ENCODE data around the gene ZNF688. TPM values are rescaled to one million over a fixed set of nuclear protein-coding genes. Genes with fewer than 3 reads are reported as not detected.

Gene ZNF688
- total RNA-seq, 1 experiment from 2014 or later = 3.6 TPM

DNA sequence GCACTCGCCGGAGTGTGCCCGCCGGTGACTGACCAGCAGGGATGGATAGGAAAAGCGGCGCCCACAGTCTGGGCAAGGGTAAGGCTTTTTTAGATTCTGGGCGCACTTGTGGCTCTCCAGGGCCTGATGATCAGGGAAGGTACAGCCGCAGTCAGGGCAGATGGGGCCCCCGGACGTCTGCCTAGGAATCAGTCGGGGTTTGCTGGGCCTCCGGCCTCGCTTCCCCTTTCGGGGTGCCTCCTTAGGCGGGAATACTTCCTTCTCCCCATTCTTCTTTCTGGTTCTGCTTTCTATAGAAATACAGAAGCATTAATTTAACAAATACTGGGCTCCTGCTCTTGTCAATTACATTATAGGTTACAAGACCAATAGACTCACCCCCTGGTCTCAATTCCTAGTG is 33.6 kb upstream of the ZNF688 start (continued):
- TF ChIP-seq FOSL1 (IDR thresholded peaks at IDR 0.05; ENCODE audit: low read depth) (no peak), ELF1 (IDR thresholded peaks at IDR 0.05; ENCODE audit: borderline replicate concordance, low read depth) (no peak)

DNA sequence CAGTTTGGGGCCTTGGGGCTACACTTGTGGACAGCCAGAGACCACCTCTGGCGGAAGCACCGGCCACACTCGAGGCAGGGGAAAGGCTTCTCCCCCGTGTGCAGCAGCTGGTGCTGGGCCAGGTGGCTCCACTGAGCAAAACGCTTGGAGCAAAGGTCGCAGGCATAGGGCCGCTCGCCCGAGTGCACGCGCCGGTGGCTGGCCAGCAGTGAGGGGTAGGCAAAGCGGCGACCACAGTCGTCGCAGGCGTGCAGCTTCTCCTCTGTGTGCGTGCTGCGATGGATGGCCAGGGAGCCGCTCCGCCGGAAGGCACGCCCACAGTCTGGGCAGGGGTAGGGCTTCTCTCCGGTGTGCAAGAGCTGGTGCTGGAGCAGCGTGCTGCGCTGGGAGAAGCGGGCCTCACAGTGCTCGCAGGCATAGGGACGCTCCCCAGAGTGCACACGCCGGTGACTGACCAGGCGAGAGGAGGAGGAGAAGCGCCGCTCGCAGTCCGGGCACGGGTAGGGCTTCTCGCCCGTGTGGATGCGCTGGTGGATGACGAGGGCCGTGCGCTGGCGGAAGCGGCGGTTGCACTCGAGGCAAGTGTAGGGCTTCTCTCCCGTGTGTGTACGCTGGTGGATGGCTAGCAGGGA is 32.9 kb upstream of the ZNF688 start:
- H3K9ac ChIP-seq (ENCODE audit: low read length) = no peak overlapping the region

More for the DNA sequence above, 32.9 kb upstream of the ZNF688 start:
- H3K9me2 ChIP-seq (ENCODE audit: insufficient read depth) = no peaks in the 10 kb centered on the region
- no peaks in the 10 kb centered on the region for H3K27me3 ChIP-seq (ENCODE audit: insufficient read depth, low read length)
- 0 out of 2 replicates have a peak, but pooled peaks have one; percentile 24 for ATAC-seq
- H3K4me3 ChIP-seq (replicated peaks in 1 of 2; ENCODE audit: low read depth in 1 of 2, low read length in 2 of 2) = no peak overlapping the region
- peaks cover 11% of the 10 kb centered on the region for H3K79me2 ChIP-seq (ENCODE audit: insufficient read depth, low read length)
- intact Hi-C loops (cut with micrococcal nuclease) = no loop called here
- no peaks in the 10 kb centered on the region for H3K9me3 ChIP-seq (ENCODE audit: control insufficient read depth in 1 of 2, insufficient read depth in 1 of 2, low read depth in 1 of 2, low read length in 2 of 2)
- no TSS peak for BruUV-seq (replicated peaks)
- H3K4me2 ChIP-seq (ENCODE audit: low read length) = no peak overlapping the region
- no peak overlapping the region for H3K27ac ChIP-seq (ENCODE audit: low read depth, low read length)
- H3K36me3 ChIP-seq (ENCODE audit: control insufficient read depth in 1 of 2, insufficient read depth in 2 of 2, low read length in 2 of 2) = peaks cover 12 to 14% of the 10 kb centered on the region in 2 experiments; a peak in 3 of 4 replicates
- H3K4me1 ChIP-seq (ENCODE audit: control insufficient read depth in 1 of 2, insufficient read depth in 2 of 2, low read length in 2 of 2) = peaks cover 6 to 8% of the 10 kb centered on the region in 2 experiments; a peak in 2 of 4 replicates
- H4K20me1 ChIP-seq (ENCODE audit: insufficient read depth) = no peaks in the 10 kb centered on the region
- DNase-seq (ENCODE audit: low read depth, low spot score) = no peak
- no peak overlapping the region for H2AFZ ChIP-seq (ENCODE audit: low read depth, low read length, poor library complexity, severe bottlenecking)
- ChIA-PET CTCF (no interaction called here), RAD21 (ENCODE audit: low non-redundant PET in 1 of 2, low total read pairs in 2 of 2, uncharacterized antibody in 2 of 2, unreplicated experiment in 2 of 2) (no interaction called here), POLR2A (no interaction called here)
- TF ChIP-seq, protein P1, sequence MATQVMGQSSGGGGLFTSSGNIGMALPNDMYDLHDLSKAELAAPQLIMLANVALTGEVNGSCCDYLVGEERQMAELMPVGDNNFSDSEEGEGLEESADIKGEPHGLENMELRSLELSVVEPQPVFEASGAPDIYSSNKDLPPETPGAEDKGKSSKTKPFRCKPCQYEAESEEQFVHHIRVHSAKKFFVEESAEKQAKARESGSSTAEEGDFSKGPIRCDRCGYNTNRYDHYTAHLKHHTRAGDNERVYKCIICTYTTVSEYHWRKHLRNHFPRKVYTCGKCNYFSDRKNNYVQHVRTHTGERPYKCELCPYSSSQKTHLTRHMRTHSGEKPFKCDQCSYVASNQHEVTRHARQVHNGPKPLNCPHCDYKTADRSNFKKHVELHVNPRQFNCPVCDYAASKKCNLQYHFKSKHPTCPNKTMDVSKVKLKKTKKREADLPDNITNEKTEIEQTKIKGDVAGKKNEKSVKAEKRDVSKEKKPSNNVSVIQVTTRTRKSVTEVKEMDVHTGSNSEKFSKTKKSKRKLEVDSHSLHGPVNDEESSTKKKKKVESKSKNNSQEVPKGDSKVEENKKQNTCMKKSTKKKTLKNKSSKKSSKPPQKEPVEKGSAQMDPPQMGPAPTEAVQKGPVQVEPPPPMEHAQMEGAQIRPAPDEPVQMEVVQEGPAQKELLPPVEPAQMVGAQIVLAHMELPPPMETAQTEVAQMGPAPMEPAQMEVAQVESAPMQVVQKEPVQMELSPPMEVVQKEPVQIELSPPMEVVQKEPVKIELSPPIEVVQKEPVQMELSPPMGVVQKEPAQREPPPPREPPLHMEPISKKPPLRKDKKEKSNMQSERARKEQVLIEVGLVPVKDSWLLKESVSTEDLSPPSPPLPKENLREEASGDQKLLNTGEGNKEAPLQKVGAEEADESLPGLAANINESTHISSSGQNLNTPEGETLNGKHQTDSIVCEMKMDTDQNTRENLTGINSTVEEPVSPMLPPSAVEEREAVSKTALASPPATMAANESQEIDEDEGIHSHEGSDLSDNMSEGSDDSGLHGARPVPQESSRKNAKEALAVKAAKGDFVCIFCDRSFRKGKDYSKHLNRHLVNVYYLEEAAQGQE (IDR thresholded peaks at IDR 0.05; ENCODE audit: low read depth) = no peak
- TF ChIP-seq ELF1 (IDR thresholded peaks at IDR 0.05; ENCODE audit: borderline replicate concordance, low read depth) (no peak), YY1 (IDR thresholded peaks at IDR 0.05; ENCODE audit: extremely low read depth, insufficient replicate concordance, low read depth, low read length) (no peak), ZNF274 (IDR thresholded peaks at IDR 0.05; ENCODE audit: low read depth, low read length) (no peak)
- TF ChIP-seq, protein P2, sequence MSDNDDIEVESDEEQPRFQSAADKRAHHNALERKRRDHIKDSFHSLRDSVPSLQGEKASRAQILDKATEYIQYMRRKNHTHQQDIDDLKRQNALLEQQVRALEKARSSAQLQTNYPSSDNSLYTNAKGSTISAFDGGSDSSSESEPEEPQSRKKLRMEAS (IDR thresholded peaks at IDR 0.05) = no peak

Data from HCT116 (cell line).